ENCODE measurements around the gene ZNF366. TPM values are rescaled to one million over a fixed set of nuclear protein-coding genes. Genes with fewer than 3 reads are reported as not detected.
A peak's percentile ranks its signal among the peaks of the same experiment; 100 is the strongest.
"Not testable (repeated sequence)": the region's sequence is repeated elsewhere in the genome, so short reads cannot be mapped to it uniquely, and the experiment has no call there.

Gene ZNF366
- total and polyA plus RNA-seq, 2 experiments from 2014 or later, result not detected

DNA sequence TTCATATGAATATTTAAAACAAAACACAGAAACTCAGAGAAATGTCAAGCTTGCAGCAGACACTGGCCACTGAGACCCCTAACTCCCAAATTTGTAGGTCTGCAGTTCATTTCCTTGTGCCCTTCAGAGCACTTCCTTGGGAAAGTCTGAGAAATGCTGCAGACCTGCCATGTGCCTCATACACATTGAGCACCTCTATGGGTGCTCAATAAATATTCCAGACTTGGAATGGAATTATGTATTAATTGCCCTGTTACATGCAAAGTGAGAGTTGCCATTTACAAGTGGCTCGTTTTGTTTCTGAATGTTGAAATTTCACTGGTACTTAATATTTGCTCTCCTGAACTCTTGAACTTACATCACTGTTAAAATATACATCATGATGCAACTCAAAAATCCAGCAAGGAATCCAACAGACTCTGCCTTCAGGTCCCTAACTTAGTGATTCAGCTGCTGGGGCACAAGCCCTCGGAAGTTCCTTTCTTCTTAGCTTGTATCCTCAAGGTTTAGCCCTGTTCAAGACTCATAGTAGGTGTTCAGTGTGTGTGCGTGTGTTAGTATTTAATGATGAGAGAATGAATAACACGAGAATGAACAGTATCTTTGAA is 96.4 kb downstream of the ZNF366 start:
- no peaks in the 10 kb centered on the region for H3K9me3 ChIP-seq (ENCODE audit: low read depth)
- TF ChIP-seq CTCF (IDR thresholded peaks at IDR 0.05; ENCODE audit: low read depth, low read length), result no peak
- no peaks in the 10 kb centered on the region for H3K4me1 ChIP-seq (ENCODE audit: low read depth)
- no peaks in the 10 kb centered on the region for H3K36me3 ChIP-seq
- H3K4me3 ChIP-seq, result no peak overlapping the region
- peak in 1 of 2 donors; percentile 55 for DNase-seq (ENCODE audit: low read depth in 1 of 2, low spot score in 1 of 2)
- H3K27ac ChIP-seq, result no peak overlapping the region
- H3K27me3 ChIP-seq, result no peaks in the 10 kb centered on the region

DNA sequence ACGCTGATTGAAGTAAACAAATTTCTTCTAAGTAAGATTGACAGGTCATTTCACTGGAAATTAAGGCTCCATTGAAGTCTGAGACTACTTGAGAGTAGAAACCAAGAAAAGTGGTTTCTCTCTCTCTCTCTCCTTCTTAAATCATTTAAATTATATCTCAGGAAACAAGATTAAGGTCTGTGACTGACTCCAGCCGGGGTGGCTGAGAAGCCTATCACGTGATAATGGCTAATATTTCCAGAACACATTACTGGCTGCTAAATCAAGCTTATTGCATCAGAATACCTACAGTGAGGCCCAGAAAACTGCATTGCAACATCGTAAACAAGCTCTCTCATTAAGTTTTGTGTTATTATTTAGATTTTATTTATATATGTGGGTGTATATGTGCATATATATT is 98.6 kb downstream of the ZNF366 start:
- Histone ChIP-seq H3K27ac (no peak overlapping the region), H3K36me3 (no peaks in the 10 kb centered on the region), H3K9me3 (ENCODE audit: low read depth) (no peaks in the 10 kb centered on the region), H3K4me1 (ENCODE audit: low read depth) (no peaks in the 10 kb centered on the region), H3K27me3 (no peaks in the 10 kb centered on the region), H3K4me3 (no peak overlapping the region)
- no peak for TF ChIP-seq CTCF (IDR thresholded peaks at IDR 0.05; ENCODE audit: low read depth, low read length)
- DNase-seq (ENCODE audit: low read depth in 1 of 2, low spot score in 1 of 2), result peak in 1 of 2 donors; percentile 83

DNA sequence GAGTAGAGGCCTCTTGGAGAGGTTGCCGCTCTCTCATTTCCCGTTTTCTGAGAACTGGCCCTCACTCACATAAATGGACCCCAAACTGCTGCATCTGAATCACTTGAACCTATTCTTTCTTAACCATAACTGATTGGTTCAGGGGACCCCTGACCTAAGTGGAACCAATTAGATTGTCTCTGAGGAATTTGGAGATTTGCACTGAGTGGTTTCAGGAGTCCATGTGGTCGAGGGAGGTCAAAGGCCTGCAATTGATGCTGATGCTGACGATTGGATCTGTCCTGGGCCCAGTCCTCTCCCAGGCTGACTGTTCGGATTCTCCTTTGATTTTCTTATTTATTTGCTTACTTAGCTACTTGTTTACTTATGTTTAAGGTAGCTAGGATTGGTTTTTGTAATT is 99.1 kb downstream of the ZNF366 start:
- no peak for DNase-seq (ENCODE audit: low read depth in 1 of 2, low spot score in 1 of 2)
- no peaks in the 10 kb centered on the region for H3K27me3 ChIP-seq
- H3K9me3 ChIP-seq (ENCODE audit: low read depth), result no peaks in the 10 kb centered on the region
- H3K4me1 ChIP-seq (ENCODE audit: low read depth), result no peaks in the 10 kb centered on the region
- no peak overlapping the region for H3K27ac ChIP-seq
- H3K4me3 ChIP-seq, result no peak overlapping the region
- no peaks in the 10 kb centered on the region for H3K36me3 ChIP-seq
- TF ChIP-seq CTCF (IDR thresholded peaks at IDR 0.05; ENCODE audit: low read depth, low read length), result no peak

DNA sequence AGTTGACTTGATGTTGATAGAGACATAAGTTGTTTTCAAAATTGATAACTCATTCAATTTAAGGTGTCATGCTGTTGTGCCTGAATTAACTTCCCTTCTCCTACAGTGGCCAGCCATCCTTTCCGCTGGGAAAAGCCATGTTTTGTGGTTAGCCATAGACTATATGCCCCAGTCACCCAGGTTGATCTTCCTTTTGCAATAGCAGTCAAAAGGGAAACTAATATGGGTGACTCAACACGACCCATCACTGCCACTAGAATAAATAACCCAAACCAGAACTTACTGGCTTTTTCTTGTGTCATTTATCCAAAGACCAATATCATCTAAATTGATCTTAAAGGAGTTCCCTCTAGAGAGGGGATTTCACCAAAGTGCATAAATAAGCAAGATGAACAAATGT is 99.7 kb downstream of the ZNF366 start:
- no peak for DNase-seq (ENCODE audit: low read depth in 1 of 2, low spot score in 1 of 2)
- TF ChIP-seq CTCF (IDR thresholded peaks at IDR 0.05; ENCODE audit: low read depth, low read length), result no peak
- Histone ChIP-seq H3K27ac (no peak overlapping the region), H3K4me3 (no peak overlapping the region), H3K4me1 (ENCODE audit: low read depth) (no peaks in the 10 kb centered on the region), H3K27me3 (no peaks in the 10 kb centered on the region), H3K36me3 (no peaks in the 10 kb centered on the region), H3K9me3 (ENCODE audit: low read depth) (no peaks in the 10 kb centered on the region)

GRCh38 chr5:72407078-72407477 is 100.1 kb downstream of the ZNF366 start:
- Histone ChIP-seq H3K27ac (no peak overlapping the region), H3K9me3 (ENCODE audit: low read depth) (no peaks in the 10 kb centered on the region), H3K27me3 (no peaks in the 10 kb centered on the region), H3K36me3 (no peaks in the 10 kb centered on the region), H3K4me1 (ENCODE audit: low read depth) (no peaks in the 10 kb centered on the region), H3K4me3 (no peak overlapping the region)
- DNase-seq (ENCODE audit: low read depth in 1 of 2, low spot score in 1 of 2), result no peak
- TF ChIP-seq CTCF (IDR thresholded peaks at IDR 0.05; ENCODE audit: low read depth, low read length), result no peak

GRCh38 chr5:72404771-72405170 is 102.4 kb downstream of the ZNF366 start:
- H3K9me3 ChIP-seq (ENCODE audit: low read depth); H3K4me3 ChIP-seq; H3K36me3 ChIP-seq; H3K27me3 ChIP-seq; H3K27ac ChIP-seq; H3K4me1 ChIP-seq (ENCODE audit: low read depth); DNase-seq (ENCODE audit: low read depth in 1 of 2, low spot score in 1 of 2): not testable (repeated sequence)
